ENCODE results near the gene AMTN.

Gene AMTN

DNA sequence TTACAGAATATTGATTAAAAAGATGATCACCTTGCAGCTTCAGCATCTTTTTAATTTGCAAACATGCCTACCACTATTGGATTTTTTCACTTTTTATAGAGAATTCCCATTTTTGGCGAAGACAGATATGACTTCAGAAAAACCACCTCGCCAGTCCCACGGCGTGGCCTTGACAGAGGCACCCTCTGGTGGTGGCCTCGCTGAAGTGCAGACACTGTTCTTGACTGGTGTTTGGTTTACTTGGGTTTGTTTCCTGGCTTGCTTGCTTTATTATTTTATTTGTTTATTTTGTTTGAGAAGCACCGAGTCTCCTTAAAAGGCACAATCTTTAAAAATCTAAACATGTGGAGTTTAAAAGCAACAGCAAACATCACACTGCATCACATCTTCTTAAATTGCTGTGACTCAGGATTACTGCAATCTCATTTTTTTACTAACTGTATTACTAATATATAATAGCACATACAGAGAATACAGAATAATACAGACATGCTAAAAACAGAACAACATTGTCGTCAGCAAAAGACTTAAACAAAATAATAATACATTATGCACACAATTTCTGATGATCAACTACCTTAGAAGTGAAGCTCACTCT is 13.1 kb upstream of the AMTN start:
- CTCF ChIA-PET, result interaction anchor here (0.6 to 1.4 kb wide), 14 partner anchors 15 to 706 kb away, joined by 3 to 6 read pairs (median 4); partner anchors contain the start of gene OPRPN
- Histone ChIP-seq H3K4me1 (ENCODE audit: control insufficient read depth, insufficient read depth, low read length) (no peaks in the 10 kb centered on the region), H3K27ac (ENCODE audit: extremely low read depth, low read depth, low read length) (no peak overlapping the region), H3K4me3 (ENCODE audit: low read depth, low read length) (no peak overlapping the region), H3K9me3 (ENCODE audit: control insufficient read depth, insufficient read depth, low read depth, low read length) (no peaks in the 10 kb centered on the region), H3K36me3 (ENCODE audit: control insufficient read depth in 2 of 2, insufficient read depth in 1 of 2, low read length in 2 of 2) (no peaks in the 10 kb centered on the region)
- POLR2A ChIA-PET, result no interaction called here
- TF ChIP-seq, protein P1, sequence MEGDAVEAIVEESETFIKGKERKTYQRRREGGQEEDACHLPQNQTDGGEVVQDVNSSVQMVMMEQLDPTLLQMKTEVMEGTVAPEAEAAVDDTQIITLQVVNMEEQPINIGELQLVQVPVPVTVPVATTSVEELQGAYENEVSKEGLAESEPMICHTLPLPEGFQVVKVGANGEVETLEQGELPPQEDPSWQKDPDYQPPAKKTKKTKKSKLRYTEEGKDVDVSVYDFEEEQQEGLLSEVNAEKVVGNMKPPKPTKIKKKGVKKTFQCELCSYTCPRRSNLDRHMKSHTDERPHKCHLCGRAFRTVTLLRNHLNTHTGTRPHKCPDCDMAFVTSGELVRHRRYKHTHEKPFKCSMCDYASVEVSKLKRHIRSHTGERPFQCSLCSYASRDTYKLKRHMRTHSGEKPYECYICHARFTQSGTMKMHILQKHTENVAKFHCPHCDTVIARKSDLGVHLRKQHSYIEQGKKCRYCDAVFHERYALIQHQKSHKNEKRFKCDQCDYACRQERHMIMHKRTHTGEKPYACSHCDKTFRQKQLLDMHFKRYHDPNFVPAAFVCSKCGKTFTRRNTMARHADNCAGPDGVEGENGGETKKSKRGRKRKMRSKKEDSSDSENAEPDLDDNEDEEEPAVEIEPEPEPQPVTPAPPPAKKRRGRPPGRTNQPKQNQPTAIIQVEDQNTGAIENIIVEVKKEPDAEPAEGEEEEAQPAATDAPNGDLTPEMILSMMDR (tag by site-specific recombination; IDR thresholded peaks at IDR 0.05), result peak; percentile 23; the same call in 1 of the 2 replicates
- TF ChIP-seq ZNF558 (tag by site-specific recombination; IDR thresholded peaks at IDR 0.05) (no peak), ZNF335 (tag by site-specific recombination; conservative IDR thresholded peaks at IDR 0.05) (no peak), ZNF654 (tag by site-specific recombination; IDR thresholded peaks at IDR 0.05; ENCODE audit: low read depth) (peak; percentile 63)
- TF ChIP-seq, protein P2, sequence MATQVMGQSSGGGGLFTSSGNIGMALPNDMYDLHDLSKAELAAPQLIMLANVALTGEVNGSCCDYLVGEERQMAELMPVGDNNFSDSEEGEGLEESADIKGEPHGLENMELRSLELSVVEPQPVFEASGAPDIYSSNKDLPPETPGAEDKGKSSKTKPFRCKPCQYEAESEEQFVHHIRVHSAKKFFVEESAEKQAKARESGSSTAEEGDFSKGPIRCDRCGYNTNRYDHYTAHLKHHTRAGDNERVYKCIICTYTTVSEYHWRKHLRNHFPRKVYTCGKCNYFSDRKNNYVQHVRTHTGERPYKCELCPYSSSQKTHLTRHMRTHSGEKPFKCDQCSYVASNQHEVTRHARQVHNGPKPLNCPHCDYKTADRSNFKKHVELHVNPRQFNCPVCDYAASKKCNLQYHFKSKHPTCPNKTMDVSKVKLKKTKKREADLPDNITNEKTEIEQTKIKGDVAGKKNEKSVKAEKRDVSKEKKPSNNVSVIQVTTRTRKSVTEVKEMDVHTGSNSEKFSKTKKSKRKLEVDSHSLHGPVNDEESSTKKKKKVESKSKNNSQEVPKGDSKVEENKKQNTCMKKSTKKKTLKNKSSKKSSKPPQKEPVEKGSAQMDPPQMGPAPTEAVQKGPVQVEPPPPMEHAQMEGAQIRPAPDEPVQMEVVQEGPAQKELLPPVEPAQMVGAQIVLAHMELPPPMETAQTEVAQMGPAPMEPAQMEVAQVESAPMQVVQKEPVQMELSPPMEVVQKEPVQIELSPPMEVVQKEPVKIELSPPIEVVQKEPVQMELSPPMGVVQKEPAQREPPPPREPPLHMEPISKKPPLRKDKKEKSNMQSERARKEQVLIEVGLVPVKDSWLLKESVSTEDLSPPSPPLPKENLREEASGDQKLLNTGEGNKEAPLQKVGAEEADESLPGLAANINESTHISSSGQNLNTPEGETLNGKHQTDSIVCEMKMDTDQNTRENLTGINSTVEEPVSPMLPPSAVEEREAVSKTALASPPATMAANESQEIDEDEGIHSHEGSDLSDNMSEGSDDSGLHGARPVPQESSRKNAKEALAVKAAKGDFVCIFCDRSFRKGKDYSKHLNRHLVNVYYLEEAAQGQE (tag by site-specific recombination; IDR thresholded peaks at IDR 0.05), result no peak
- TF ChIP-seq, protein P3, sequence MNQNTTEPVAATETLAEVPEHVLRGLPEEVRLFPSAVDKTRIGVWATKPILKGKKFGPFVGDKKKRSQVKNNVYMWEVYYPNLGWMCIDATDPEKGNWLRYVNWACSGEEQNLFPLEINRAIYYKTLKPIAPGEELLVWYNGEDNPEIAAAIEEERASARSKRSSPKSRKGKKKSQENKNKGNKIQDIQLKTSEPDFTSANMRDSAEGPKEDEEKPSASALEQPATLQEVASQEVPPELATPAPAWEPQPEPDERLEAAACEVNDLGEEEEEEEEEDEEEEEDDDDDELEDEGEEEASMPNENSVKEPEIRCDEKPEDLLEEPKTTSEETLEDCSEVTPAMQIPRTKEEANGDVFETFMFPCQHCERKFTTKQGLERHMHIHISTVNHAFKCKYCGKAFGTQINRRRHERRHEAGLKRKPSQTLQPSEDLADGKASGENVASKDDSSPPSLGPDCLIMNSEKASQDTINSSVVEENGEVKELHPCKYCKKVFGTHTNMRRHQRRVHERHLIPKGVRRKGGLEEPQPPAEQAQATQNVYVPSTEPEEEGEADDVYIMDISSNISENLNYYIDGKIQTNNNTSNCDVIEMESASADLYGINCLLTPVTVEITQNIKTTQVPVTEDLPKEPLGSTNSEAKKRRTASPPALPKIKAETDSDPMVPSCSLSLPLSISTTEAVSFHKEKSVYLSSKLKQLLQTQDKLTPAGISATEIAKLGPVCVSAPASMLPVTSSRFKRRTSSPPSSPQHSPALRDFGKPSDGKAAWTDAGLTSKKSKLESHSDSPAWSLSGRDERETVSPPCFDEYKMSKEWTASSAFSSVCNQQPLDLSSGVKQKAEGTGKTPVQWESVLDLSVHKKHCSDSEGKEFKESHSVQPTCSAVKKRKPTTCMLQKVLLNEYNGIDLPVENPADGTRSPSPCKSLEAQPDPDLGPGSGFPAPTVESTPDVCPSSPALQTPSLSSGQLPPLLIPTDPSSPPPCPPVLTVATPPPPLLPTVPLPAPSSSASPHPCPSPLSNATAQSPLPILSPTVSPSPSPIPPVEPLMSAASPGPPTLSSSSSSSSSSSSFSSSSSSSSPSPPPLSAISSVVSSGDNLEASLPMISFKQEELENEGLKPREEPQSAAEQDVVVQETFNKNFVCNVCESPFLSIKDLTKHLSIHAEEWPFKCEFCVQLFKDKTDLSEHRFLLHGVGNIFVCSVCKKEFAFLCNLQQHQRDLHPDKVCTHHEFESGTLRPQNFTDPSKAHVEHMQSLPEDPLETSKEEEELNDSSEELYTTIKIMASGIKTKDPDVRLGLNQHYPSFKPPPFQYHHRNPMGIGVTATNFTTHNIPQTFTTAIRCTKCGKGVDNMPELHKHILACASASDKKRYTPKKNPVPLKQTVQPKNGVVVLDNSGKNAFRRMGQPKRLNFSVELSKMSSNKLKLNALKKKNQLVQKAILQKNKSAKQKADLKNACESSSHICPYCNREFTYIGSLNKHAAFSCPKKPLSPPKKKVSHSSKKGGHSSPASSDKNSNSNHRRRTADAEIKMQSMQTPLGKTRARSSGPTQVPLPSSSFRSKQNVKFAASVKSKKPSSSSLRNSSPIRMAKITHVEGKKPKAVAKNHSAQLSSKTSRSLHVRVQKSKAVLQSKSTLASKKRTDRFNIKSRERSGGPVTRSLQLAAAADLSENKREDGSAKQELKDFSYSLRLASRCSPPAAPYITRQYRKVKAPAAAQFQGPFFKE (tag by site-specific recombination; IDR thresholded peaks at IDR 0.05; ENCODE audit: borderline replicate concordance), result no peak

DNA sequence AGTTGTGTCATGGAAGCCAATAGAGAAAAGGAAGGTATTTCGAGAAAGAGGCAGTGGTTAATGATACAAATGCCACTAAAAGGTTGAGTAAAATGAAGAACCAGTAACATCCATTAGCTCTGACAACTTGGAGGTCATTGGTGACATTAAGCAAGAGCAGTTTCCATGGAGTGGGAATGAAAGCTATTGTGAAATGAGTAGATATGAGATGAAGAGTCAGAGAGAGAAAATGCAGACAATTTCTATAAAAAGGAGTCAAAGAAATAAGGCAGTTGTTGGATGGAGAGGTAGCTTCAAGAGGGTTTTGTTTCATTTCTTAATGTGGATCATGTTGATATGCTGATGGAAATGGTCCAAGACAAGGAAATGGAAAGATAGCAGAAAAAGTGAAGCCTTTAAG is 9.6 kb upstream of the AMTN start:
- TF ChIP-seq ZNF248 (tag by site-specific recombination; IDR thresholded peaks at IDR 0.05), result no peak

DNA sequence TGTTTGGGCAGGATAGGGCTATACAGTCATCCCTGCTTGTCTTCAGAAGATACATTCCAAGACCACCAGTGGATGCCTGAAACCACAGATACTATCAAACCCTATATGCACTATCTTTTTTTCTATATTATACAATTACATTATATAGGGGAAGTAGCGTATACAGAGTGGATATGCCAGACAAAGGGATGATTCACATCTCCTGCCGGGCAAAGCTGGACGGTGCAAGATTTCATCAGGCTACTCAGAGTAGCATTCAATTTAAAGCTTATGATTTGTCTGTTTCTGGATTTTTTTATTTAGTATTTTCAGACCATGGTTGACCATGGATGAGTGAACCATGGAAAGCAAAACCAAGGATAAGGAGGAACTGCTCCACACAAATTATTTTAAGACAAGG is 7.0 kb upstream of the AMTN start:
- CTCF ChIA-PET, result interaction anchor here (0.7 to 1.0 kb wide), 2 partner anchors 10 to 30 kb away, joined by 3 read pairs; no protein-coding TSS in a partner anchor
- H3K9me3 ChIP-seq (ENCODE audit: control insufficient read depth, insufficient read depth, low read depth, low read length), result no peaks in the 10 kb centered on the region
- POLR2A ChIA-PET, result no interaction called here
- no peaks in the 10 kb centered on the region for H3K36me3 ChIP-seq (ENCODE audit: control insufficient read depth in 2 of 2, insufficient read depth in 1 of 2, low read length in 2 of 2)
- H3K27ac ChIP-seq (ENCODE audit: extremely low read depth, low read depth, low read length), result no peak overlapping the region
- H3K4me3 ChIP-seq (ENCODE audit: low read depth, low read length), result no peak overlapping the region
- TF ChIP-seq, protein P4, sequence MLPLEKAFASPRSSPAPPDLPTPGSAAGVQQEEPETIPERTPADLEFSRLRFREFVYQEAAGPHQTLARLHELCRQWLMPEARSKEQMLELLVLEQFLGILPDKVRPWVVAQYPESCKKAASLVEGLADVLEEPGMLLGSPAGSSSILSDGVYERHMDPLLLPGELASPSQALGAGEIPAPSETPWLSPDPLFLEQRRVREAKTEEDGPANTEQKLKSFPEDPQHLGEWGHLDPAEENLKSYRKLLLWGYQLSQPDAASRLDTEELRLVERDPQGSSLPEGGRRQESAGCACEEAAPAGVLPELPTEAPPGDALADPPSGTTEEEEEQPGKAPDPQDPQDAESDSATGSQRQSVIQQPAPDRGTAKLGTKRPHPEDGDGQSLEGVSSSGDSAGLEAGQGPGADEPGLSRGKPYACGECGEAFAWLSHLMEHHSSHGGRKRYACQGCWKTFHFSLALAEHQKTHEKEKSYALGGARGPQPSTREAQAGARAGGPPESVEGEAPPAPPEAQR (tag by site-specific recombination; IDR thresholded peaks at IDR 0.05), result no peak
- TF ChIP-seq ZNF571 (tag by site-specific recombination; IDR thresholded peaks at IDR 0.05), result no peak
- TF ChIP-seq, protein P5, sequence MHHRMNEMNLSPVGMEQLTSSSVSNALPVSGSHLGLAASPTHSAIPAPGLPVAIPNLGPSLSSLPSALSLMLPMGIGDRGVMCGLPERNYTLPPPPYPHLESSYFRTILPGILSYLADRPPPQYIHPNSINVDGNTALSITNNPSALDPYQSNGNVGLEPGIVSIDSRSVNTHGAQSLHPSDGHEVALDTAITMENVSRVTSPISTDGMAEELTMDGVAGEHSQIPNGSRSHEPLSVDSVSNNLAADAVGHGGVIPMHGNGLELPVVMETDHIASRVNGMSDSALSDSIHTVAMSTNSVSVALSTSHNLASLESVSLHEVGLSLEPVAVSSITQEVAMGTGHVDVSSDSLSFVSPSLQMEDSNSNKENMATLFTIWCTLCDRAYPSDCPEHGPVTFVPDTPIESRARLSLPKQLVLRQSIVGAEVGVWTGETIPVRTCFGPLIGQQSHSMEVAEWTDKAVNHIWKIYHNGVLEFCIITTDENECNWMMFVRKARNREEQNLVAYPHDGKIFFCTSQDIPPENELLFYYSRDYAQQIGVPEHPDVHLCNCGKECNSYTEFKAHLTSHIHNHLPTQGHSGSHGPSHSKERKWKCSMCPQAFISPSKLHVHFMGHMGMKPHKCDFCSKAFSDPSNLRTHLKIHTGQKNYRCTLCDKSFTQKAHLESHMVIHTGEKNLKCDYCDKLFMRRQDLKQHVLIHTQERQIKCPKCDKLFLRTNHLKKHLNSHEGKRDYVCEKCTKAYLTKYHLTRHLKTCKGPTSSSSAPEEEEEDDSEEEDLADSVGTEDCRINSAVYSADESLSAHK (tag by site-specific recombination; IDR thresholded peaks at IDR 0.05), result no peak
- H3K4me1 ChIP-seq (ENCODE audit: control insufficient read depth, insufficient read depth, low read length), result no peaks in the 10 kb centered on the region

More for the DNA sequence above, 9.6 kb upstream of the AMTN start:
- Histone ChIP-seq H3K9me3 (ENCODE audit: control insufficient read depth, insufficient read depth, low read depth, low read length) (no peaks in the 10 kb centered on the region), H3K4me3 (ENCODE audit: low read depth, low read length) (no peak overlapping the region), H3K36me3 (ENCODE audit: control insufficient read depth in 2 of 2, insufficient read depth in 1 of 2, low read length in 2 of 2) (no peaks in the 10 kb centered on the region), H3K4me1 (ENCODE audit: control insufficient read depth, insufficient read depth, low read length) (no peaks in the 10 kb centered on the region), H3K27ac (ENCODE audit: extremely low read depth, low read depth, low read length) (no peak overlapping the region)
- ChIA-PET POLR2A (interaction anchor here (0.6 kb wide), 1 partner anchor 14 kb away, joined by 5 read pairs; no protein-coding TSS in a partner anchor), CTCF (interaction anchor here (0.6 kb wide), 2 partner anchors 25 to 35 kb away, joined by 3 read pairs; no protein-coding TSS in a partner anchor)
